NCI-H1105 (cell line): ENCODE results near the gene USP40.

Experiments used
- DNase-seq: peaks from one replicate; lab custom pipeline; 2025; lab: John Stamatoyannopoulos, UW

USP40 gene

GRCh38 chr2:233497692-233498091, 68.9 kb downstream of the USP40 start:
- no peak for DNase-seq

GRCh38 chr2:233495503-233496496, 70.8 kb downstream of the USP40 start:
- DNase-seq: no peak

GRCh38 chr2:233492751-233493150, 73.8 kb downstream of the USP40 start:
- DNase-seq: no peak

GRCh38 chr2:233492078-233492477, 74.5 kb downstream of the USP40 start:
- no peak for DNase-seq

GRCh38 chr2:233491326-233491725, 75.3 kb downstream of the USP40 start:
- no peak for DNase-seq

GRCh38 chr2:233490831-233491230, 75.8 kb downstream of the USP40 start:
- no peak for DNase-seq

- no peak for DNase-seq
These were observed 76.9 kb downstream of the USP40 start for GRCh38 chr2:233489666-233490065.

- DNase-seq: no peak
These were observed 77.4 kb downstream of the USP40 start for GRCh38 chr2:233489143-233489542.

GRCh38 chr2:233487748-233488345, 78.7 kb downstream of the USP40 start:
- no peak for DNase-seq

GRCh38 chr2:233486778-233487552, 79.6 kb downstream of the USP40 start:
- no peak for DNase-seq

GRCh38 chr2:233486357-233486756, 80.2 kb downstream of the USP40 start:
- DNase-seq: no peak

GRCh38 chr2:233485726-233486125, 80.9 kb downstream of the USP40 start:
- DNase-seq: no peak

GRCh38 chr2:233482616-233483015, 84.0 kb downstream of the USP40 start:
- DNase-seq: no peak

GRCh38 chr2:233481368-233482142, 85.0 kb downstream of the USP40 start:
- DNase-seq: no peak

GRCh38 chr2:233480490-233481202, 85.9 kb downstream of the USP40 start:
- peak; percentile 17 for DNase-seq

GRCh38 chr2:233479616-233480489, 86.7 kb downstream of the USP40 start:
- DNase-seq: no peak

GRCh38 chr2:233477548-233478433, 88.8 kb downstream of the USP40 start:
- DNase-seq: no peak

- no peak for DNase-seq
These were observed 89.7 kb downstream of the USP40 start for GRCh38 chr2:233476651-233477547.
